IPS-11a (cell line): ENCODE results near the gene ABI3BP.

ENCODE experiments used
- H3K4me3 ChIP-seq: one replicate; pipeline ENCODE4 v1.5.1; 2013; ENCODE audit warnings: low read depth, low read length, control low read depth

ABI3BP gene

DNA sequence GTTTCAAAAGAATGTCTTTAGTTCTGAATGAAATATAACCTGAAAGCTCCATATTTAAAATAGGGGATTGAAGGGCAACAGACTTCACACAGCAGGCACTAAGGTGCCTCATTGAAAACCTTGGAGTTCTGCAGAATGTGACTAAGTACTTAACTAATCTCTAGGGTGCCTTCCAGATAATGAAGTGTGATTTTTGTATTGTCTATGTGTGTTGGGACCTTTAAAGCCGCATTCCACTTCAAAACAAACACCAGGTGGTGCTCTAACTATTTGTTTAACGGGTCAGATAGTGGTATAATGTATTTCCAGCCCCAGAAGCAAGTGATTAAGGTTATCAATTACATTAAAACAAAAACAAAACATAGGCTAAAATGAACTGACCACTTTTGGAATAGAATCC is 255.9 kb downstream of the ABI3BP start:
- no peak overlapping the region for H3K4me3 ChIP-seq

DNA sequence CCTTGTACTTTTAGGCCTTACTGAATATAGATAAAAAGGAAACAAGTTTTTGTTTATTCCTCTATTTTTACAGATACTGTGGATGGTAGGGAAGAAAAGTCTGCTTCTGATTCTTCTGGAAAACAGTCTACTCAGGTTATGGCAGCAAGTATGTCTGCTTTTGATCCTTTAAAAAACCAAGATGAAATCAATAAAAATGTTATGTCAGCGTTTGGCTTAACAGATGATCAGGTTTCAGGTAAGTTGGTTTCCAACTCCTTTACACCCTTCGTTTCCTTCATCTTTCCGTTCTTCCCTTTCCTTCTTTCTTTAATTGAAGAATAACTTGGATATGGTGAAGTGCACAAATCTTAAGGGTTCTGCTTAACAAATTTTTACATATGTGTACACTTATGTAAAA is 260.8 kb downstream of the ABI3BP start:
- no peak overlapping the region for H3K4me3 ChIP-seq

DNA sequence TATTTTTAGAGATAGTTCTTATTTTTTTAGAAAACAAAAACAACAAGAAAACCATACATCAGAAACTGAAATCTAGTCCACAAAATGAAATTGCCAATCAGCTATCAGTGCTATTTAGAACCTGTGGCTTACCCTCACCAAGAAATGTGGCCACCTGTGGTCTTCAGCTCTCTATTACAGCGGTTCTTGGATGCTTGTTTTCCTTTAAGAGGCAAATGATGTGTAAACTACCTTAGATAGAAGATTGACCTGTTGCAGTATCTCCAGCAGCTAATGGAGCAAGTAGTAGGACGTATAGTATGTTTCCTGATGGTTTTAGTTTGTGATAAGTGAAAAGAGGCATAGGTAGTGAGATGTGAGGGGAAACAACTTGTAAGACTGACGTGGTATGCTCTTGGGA is 262.7 kb downstream of the ABI3BP start:
- no peak overlapping the region for H3K4me3 ChIP-seq

DNA sequence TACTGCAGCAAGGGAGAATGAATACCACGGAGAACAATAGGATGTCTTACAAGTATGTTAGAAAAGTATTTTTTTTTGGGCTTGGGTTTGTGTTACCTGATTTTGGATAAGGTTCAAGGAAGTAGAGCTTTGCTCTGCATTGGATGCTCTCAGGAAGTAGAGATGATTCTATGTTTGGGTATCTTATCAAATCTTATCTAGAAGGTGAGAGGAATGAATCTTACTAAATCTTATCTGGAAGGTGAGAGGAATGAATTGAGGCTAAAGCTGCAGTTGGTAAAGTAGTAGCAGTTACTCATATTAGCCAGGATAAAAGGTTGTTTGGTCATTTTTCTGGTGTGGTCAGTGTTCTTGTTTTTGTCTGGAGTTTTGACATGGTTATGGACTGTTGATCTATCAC is 266.5 kb downstream of the ABI3BP start:
- H3K4me3 ChIP-seq = no peak overlapping the region

DNA sequence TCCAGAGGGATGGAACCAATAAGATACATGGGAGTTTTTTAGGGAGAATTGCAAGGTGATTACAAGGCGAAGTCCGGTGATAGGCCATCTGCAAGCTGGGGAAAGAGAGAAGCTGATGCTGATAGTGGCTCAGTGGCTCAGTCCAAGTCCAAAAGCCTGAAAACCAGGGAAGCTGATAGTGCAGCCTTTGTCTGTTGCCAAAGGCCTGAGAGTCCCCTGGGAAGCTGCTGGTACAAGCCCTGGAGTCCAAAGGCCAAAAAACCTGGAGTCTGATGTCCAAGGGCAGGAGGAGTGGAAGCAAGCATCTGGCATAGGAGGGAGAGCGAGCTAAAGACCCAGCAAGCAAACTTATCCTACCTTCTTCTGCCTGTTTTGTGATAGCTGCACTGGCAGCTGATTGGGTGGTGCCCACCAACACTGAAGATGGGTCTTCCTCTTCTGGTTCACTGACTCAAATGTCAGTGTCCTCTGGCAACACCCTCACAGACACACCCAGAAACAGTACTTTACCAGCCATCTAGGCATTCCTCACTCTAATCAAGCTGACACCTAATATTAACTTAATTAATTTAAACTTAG is 267.2 kb downstream of the ABI3BP start:
- H3K4me3 ChIP-seq = no peak overlapping the region

DNA sequence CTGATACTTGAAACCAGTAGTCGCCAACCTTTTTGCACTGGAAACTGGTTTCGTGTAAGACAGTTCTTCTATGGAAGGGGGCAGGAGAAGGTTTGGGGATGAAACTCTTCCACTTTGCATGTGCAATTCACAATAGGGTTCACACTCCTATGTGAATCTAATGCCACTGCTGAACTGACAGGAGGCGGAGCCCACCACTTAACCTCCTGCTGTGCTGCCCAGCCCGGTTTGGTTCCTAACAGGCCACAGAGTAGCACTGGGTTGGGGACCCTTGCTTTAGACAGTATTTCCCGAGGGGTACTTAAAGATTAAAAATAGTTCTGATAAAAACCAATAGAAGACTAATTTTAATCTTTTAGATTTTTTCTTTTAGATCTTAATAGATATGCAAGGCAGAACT is 272.8 kb downstream of the ABI3BP start:
- H3K4me3 ChIP-seq = no peak overlapping the region

DNA sequence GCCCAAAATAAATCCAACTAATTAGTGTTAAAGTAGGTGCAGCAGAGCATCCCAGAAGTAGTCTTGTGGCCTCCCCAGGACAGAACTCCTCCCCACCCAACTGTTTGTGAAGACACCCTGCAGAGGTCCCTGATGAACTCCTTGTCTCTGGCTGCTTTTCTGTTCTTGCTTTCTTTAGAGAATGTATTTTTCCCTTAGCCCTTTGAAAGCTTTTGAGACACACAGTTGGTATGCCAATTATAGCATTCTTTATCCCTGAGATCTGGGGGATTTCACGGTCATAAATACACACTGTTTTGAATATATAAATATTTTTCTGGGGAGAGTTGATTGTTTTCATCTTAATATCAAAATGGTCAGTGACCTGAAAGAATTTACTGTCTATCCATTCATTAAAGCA is 274.1 kb downstream of the ABI3BP start:
- H3K4me3 ChIP-seq = no peak overlapping the region

DNA sequence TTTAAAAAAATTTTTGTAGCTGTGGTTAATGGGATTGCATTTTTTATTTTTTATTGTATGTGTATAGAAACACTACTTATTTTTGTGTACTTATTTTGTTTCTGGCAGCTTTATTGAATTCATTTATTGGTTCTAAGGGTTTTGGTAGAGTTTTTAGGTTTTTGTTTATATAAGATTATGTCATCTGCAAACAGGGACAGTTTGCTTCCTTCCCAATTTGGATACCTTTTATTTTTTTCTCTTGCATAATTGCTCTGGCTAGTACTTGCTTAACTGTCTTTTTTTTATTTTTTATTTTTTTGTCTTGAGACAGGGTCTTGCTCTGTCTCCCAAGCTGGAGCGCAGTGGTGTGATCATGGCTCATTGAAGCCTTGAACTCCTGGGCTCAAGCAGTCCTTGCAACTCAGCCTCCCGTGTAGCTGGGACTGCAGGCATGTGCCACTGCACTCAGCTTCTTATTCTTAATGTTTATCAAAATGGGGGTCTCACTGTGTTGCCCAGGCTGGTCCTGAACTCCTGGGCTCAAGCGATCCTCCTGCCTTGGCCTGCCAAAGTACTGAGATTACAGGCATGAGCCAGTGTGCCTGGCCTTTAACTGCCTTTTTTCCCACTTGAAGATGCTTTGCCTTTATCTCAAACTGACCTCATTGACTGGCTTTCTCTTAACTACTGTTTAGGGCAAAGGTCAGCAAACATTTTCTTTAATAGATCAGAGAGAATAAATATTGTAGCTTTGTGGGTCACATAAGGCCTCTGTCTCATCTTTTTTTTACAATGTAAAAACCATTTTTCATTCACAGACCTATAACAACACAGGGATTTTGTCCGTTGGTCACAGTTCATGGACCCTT is 275.4 kb downstream of the ABI3BP start:
- H3K4me3 ChIP-seq = no peak overlapping the region

DNA sequence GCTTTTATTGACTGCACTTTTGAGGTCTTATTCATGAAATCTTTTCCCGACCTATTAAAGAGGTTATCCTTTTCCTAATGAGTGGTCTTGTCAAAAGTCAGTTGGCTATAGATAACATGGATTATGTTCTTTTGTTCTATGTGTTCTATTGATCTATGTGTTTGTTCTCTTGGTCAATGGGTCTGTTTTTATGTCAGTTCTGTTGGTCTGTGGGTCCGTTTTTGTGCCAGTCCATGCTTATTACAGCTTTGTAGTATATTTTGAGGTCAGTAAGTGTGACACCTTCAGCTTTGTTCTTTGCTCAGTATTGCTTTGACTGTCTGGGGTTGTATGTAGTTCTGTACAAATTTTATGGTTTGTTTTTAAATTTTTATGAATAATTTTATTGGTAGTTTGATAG is 276.2 kb downstream of the ABI3BP start:
- no peak overlapping the region for H3K4me3 ChIP-seq

DNA sequence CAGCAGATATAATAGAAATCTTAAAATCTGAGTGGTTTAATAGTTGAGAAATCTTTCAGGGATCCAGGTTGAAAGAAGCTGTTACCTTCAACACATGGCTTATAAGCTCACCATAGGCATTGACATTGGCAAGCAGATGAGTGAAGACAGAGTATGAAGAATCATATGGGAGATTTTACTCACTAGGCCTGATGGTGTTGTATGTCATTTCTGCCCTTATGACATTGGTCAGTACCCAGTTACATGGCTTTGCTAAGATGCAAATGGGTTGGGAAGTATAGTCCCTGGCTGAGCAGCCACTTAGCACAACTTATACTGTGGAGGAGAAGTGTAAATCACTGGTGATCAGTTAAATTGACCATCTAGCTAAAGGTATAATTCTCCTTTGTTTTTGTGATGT is 278.0 kb downstream of the ABI3BP start:
- no peak overlapping the region for H3K4me3 ChIP-seq

DNA sequence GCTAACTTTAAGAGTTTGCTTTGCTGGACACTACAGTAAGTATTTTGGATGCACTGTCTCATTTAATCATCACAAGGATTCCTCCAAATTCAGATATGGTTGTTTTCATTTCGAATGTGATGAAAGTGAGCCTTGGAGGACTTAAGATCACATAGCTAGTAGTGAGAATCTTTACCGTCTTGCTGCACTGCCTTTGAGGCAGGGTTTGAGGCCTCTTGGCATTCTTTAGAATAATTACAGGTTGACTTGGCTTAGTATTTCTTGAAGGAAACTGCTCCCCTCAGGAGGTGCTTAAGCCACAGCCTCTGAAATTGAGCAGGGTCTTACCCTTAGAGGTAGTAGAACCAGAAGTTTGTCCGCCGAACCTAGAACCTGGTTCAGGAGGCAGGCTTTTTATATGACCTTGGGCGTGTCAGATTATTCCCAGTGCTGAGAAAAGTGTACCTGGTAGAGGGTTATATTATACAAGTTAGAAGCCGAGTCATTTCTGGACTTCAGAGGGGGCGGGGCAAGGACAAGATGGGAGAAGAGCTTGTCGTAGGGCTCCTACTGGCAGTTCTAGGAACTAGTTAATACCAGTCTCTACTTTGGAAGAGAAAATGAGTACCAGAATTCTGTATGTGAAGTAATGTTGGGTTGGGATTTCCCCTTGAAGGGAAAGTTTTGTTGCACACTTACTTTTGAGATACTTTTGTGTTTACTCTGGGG is 282.8 kb downstream of the ABI3BP start:
- peak overlapping the region; percentile 61 for H3K4me3 ChIP-seq

DNA sequence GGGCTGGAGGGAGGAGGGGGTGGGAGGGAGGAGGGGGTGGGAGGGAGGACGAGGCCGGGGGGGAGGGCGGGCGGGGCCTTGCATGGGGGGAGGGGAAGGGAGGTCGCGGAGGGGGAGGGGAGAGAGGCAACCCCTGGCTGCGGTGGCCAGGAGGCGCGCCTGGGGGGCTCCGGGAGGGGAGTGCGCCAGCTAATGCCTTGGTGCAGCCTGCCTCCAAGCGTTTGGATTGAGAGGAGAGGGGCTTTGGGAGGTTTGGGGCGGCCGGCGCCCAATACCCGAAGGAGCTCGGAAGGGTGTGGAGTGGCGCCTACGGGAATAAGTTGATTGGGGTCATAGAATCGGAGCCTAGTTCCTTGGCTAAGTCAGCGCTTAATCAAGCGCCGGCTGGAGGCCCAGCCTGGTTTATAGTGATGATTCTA is 283.4 kb downstream of the ABI3BP start:
- H3K4me3 ChIP-seq = peak overlapping the region; percentile 62

DNA sequence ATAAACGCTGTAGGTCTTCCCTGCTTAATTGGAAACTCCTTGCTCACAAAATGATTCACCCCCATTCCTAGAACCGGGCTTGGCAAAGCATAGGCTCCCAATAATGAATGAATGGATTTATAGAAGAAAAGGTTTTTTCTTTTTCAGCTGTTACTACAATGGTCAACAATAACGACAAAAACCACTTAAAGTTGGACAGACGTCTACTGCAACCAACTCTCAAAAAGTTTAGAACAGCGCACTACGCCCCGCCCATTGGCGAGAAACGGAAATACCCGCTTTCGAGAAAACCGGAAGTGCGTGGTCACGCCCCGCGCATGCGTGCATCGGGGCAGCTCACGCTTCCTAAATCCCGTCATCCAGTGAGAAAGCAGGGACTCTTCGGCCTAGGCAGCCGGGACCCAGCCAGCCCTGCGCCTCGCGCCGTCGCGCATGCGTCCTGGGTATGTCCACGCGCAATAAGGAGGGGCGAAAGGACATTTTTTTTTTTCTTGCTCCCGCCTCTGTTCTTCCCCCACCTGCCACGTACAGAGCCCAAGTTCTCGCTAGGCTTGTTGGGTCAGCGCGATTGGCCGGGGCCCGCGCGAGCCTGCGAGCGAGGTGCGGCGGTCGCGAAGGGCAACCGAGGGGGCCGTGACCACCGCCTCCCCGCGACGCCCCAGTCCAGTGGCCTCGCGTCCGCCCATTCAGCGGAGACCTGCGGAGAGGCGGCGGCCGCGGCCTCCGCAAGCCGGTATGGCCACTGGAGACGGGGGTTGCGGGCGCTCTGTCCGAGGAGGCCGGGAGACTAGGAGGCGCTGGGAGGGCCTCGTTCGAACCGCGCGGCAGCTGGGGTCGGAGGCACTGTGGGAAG is 284.0 kb downstream of the ABI3BP start, which contains the start of gene TFG:
TSS of gene TFG (plus strand) at position 506 of the 853 bp plus-strand sequence. CDS start 4,192 bp downstream, outside the sequence.
- H3K4me3 ChIP-seq = peak within 1 kb of the TSS; percentile 62

DNA sequence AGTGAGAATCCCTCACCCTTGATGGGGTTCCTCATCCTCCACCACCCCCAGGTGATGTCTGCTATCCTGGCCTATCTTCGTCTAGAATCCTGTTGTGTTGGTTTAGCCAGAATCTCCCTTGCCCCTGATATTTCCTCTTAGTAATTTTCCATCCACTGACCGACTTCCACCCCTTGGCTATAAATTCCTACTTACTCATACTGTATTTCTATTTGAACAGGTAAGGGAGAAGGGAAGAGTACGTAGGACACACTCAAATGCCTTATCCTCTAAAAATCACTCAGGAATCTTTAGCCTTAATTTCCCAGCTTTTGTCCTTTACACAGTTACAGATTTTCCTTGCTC is 284.6 kb downstream of the ABI3BP start:
- peak overlapping the region; percentile 62 for H3K4me3 ChIP-seq

DNA sequence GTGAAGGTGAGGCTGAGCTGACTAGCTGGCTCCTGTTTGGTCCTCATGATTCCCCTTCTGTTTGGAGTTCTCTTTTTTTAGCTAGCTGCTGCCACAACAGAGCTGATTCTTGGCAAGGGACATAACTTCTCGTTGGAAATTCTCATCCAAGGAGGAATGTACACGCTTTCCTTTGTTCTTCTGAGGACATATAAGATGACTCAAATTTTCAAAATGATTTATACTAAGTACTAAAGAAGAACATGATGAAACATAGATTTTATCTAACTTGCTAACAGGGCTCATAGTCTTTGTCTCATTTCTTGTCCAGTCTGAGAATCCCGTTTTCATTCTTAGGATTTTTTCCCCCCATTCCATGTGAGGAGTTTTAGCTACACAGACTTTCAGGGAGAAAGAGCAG is 286.9 kb downstream of the ABI3BP start:
- no peak overlapping the region for H3K4me3 ChIP-seq

DNA sequence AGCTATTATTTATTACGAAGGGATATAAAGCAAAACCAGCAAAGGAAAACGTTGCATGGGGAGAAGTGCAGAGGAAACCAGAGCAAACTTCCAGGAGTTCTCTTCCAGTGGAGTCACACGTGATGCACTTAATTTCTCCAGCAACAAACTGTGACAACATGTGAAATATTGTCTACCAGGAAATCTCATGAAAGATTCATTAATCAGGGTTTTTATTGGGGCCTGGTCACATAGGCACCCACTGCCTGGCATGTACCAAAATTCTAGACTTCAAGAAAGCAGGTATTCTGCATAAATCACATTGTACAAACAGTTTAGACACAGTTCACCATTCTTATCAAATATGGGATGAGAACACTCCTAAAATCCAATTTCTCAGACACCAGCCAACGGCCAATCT is 289.4 kb downstream of the ABI3BP start:
- no peak overlapping the region for H3K4me3 ChIP-seq

DNA sequence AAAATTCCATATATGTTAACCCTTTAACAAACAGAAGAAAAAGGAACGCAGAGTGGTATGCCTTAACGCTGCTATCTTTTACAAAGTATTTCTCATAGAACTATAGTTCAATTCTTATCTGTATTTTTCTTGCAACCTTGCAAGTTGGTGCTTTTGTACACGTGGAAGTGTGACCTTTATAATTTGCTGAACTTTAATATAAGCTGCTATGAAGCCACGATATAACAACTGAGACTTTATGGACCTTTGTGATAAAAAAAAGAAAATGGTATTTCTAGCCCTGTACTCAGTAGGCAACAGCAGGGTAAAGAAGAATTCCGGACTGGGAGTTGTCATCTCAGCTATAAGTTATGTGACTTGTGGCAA is 290.3 kb downstream of the ABI3BP start:
- no peak overlapping the region for H3K4me3 ChIP-seq

DNA sequence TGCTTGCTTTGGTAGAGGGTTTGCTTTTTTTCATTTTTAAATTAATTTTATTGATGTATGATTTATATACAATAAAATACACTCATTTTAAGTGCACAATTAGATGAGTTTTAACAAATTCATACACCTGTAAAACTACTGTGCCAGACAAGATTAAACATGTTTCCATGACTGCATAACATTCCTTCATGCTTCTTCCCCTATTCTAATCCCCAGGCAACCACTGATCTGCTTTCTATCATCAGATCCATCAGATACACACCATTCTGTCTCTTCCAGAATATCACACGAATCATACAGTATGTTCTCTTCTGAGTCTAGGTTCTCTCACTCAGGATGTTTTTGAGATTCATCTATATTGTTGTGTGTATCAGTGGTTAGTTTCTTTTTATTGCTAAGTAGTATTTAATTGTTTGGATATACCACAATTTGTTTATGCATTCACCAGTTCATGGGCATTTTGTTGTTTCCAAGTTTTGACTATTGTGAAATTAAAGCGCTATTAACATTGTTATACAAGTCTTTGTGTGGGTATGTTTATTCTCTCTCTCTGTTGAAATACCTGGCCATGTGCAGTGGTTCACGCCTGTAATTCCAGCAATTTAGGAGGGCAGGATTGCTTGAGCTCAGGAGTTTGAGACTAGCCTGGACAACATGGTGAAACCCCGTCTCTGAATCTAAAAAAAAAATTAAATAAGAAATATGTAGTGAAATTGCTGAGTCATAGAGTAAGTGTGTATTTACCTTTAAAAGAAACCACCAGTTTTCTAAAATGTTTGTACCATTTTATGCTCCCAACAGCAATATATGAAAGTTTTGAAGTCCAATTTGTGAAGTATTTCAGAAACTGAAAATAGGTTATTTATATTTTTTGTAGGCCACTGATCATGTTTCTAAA is 290.9 kb downstream of the ABI3BP start:
- H3K4me3 ChIP-seq = no peak overlapping the region

DNA sequence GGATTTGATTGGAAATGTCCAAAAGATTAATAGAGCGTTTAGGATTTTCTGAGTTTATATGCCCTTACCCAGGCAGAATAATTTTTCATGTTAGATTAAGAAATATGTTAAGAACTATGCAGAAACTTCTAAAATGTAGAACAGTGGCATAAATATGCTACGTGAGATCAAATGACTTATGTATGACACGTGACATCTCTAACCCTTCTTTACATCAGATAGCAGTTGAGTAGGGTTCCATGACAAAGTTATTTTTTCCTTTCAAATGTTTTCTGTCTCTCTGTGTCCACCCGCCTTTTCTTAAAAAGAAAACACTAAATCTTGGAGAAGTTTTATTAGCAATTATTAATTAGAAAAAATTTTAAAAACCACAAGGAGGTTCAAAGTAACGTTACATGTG is 292.5 kb downstream of the ABI3BP start:
- no peak overlapping the region for H3K4me3 ChIP-seq
